Upper lobe of right lung (tissue), 1 donor: Measurements from ENCODE around the gene CDK6. TPM values are rescaled to one million over a fixed set of nuclear protein-coding genes. Genes with fewer than 3 reads are reported as not detected.

Experiments
- ATAC-seq: fragments of 200-7000 bp; cut with Tn5 transposase; one replicate; pipeline ENCODE4 v1.9.1; 2020; ENCODE audit warnings: mild to moderate bottlenecking, moderate library complexity
- DNase-seq: peaks from one replicate; pipeline ENCODE4 v3.0.0-alpha.2; 2020
- H3K27ac ChIP-seq: fragments of 200-600 bp; one replicate; pipeline ENCODE4 v1.8.0; 2022
- H3K27me3 ChIP-seq: fragments of 200-600 bp; one replicate; pipeline ENCODE4 v1.8.0; 2022; ENCODE audit warnings: mild to moderate bottlenecking
- H3K36me3 ChIP-seq: fragments of 200-600 bp; one replicate; pipeline ENCODE4 v1.8.0; 2022
- H3K4me1 ChIP-seq: fragments of 200-600 bp; one replicate; pipeline ENCODE4 v1.8.0; 2022
- H3K4me3 ChIP-seq: fragments of 200-600 bp; one replicate; pipeline ENCODE4 v1.8.0; 2022; ENCODE audit warnings: mild to moderate bottlenecking
- H3K9me3 ChIP-seq: fragments of 200-600 bp; one replicate; pipeline ENCODE4 v1.8.0; 2022
- intact Hi-C: fragments of 100-400 bp; cut with DNase I; formaldehyde crosslinking; loops from one replicate; pipeline ENCODE4 v1.11.0; 2022
- total RNA-seq: library from RNA; stranded (reverse); fragmentation: NEBNext Ultra II Directional; extraction: Animal tissue kit (Norgen Biotek cat#: 25700); gene quantifications from one replicate; pipeline ENCODE4 v1.2.1, GENCODE V29; 2021
- TF ChIP-seq, protein P1 (sequence below): fragments of 200-600 bp; IDR thresholded peaks from one replicate; pipeline ENCODE4 v1.8.0; 2022; ENCODE audit warnings: antibody characterized with exemption
- donor health status: DM: no; HTN: yes; CAD: no; lungs with severe emphysema.

Gene CDK6
- total RNA-seq, 1 donor from 2014 or later, result 22.4 TPM

DNA sequence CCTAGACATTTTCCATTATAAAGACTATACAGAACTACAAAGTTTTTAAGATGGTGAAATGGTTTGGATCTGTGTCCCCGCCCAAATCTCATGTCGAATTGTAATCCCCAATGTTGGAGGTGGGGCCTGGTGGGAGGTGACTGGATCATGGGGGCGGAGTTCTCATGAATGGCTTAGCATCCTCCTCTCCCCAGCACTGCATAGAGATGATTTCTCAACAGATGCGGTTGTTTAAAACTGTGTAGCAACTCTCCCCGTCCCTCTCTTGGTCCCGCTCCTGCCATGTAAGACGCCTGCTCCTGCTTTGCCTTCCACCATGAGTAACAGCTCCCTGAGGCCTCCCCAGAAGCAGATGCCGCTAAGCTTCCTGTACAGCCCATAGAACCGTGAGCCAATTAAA, 247.8 kb downstream of the CDK6 start:
- intact Hi-C loops, result no loop called here
- H3K27ac ChIP-seq, result no peak overlapping the region
- H3K27me3 ChIP-seq, result no peaks in the 10 kb centered on the region
- TF ChIP-seq, protein P1, sequence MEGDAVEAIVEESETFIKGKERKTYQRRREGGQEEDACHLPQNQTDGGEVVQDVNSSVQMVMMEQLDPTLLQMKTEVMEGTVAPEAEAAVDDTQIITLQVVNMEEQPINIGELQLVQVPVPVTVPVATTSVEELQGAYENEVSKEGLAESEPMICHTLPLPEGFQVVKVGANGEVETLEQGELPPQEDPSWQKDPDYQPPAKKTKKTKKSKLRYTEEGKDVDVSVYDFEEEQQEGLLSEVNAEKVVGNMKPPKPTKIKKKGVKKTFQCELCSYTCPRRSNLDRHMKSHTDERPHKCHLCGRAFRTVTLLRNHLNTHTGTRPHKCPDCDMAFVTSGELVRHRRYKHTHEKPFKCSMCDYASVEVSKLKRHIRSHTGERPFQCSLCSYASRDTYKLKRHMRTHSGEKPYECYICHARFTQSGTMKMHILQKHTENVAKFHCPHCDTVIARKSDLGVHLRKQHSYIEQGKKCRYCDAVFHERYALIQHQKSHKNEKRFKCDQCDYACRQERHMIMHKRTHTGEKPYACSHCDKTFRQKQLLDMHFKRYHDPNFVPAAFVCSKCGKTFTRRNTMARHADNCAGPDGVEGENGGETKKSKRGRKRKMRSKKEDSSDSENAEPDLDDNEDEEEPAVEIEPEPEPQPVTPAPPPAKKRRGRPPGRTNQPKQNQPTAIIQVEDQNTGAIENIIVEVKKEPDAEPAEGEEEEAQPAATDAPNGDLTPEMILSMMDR, result no peak
- H3K4me1 ChIP-seq, result peaks cover 25% of the 10 kb centered on the region
- no peaks in the 10 kb centered on the region for H3K36me3 ChIP-seq
- ATAC-seq, result no peak
- no peak for DNase-seq
- H3K9me3 ChIP-seq, result no peaks in the 10 kb centered on the region
- peak overlapping the region; percentile 79 for H3K4me3 ChIP-seq

DNA sequence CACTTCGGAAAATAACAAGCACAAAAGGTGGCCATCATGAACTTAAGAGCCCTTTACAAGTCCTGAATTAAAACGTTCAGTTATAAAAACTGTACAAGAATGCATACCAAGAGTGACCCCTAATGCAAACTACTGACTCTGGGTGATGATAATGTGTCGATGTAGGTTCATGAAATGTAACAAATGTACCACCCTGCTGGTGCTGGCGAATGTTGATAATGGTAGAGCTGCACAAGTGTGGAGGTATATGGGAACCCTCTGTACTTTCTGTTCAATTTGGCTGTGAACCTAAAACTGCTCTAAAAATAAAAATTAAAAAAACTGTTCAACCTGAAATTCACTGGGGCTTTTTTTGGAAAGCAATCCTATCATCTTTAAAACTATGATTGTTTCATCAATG, 249.5 kb downstream of the CDK6 start:
- intact Hi-C loops, result no loop called here
- Histone ChIP-seq H3K4me3 (no peak overlapping the region), H3K36me3 (no peaks in the 10 kb centered on the region), H3K4me1 (peaks cover 25% of the 10 kb centered on the region), H3K27me3 (no peaks in the 10 kb centered on the region), H3K27ac (no peak overlapping the region), H3K9me3 (no peaks in the 10 kb centered on the region)
- no peak for DNase-seq
- no peak for ATAC-seq
- TF ChIP-seq, protein P1, result no peak

DNA sequence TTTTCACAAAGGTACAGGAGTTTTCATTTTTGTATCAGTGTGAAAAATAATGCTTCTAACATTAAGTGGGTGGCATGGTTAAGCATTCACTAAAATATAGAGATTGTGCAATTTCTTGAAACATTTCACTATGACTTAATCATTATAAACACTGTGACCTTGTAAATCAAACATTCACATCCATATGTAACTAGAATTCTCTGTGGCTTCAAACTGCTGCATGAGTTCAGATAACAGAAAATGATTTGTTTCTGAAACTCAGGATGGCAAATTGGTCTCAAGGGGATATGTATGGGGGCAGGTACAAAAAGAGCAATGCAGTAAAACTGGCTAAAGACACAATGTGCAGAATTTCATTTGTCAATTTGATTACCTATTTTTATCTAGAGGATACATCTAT, 250.0 kb downstream of the CDK6 start:
- H3K4me3 ChIP-seq, result no peak overlapping the region
- intact Hi-C loops, result no loop called here
- TF ChIP-seq, protein P1, result no peak
- H3K9me3 ChIP-seq, result no peaks in the 10 kb centered on the region
- H3K27me3 ChIP-seq, result no peaks in the 10 kb centered on the region
- H3K27ac ChIP-seq, result no peak overlapping the region
- H3K36me3 ChIP-seq, result no peaks in the 10 kb centered on the region
- peaks cover 25% of the 10 kb centered on the region for H3K4me1 ChIP-seq
- no peak for DNase-seq
- no peak for ATAC-seq

DNA sequence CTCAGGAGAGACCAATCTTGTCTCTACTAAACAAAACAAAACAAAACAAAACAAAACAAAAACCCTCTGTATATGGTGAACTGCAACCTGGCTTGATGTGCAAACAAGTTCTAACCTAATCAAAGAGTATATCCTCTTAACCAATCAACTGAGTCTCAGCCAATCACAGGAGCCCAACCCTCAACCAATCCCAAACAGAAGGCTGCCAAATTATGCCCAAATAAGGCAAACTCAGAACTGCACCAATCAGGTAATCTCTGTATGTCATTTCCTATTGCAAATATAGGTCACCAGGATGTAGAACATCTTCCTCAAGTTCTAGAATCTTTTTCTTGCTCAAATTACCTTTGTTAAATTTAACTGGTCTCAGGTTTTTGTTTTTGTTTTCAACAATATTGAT, 251.4 kb downstream of the CDK6 start:
- no peak for DNase-seq
- Histone ChIP-seq H3K27me3 (no peaks in the 10 kb centered on the region), H3K27ac (no peak overlapping the region), H3K9me3 (no peaks in the 10 kb centered on the region), H3K4me1 (peaks cover 18% of the 10 kb centered on the region), H3K4me3 (no peak overlapping the region), H3K36me3 (peaks cover 12% of the 10 kb centered on the region)
- intact Hi-C loops, result no loop called here
- TF ChIP-seq, protein P1, result no peak
- ATAC-seq, result no peak

DNA sequence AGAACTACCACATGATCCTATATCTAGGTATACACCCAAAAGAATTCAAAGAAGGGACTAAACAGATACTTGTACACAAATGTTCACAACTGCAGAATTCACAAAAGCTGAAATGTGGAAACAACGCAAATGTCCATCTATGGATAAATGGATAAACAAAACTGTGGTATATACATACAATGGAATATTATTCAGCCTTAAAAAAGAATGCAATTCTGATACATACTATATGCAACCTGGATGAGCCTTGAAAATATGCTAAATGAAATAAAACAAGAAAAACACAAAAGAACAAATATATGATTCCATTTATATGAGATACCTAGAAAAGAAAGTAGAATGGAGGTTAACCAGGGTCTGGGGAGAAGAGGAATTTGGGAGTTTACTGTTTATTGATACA, 253.4 kb downstream of the CDK6 start:
- H3K9me3 ChIP-seq, result no peaks in the 10 kb centered on the region
- H3K36me3 ChIP-seq, result peaks cover 32% of the 10 kb centered on the region
- DNase-seq (no peak), ATAC-seq (no peak)
- no peaks in the 10 kb centered on the region for H3K27me3 ChIP-seq
- intact Hi-C loops, result no loop called here
- H3K27ac ChIP-seq, result no peak overlapping the region
- peaks cover 5% of the 10 kb centered on the region for H3K4me1 ChIP-seq
- TF ChIP-seq, protein P1, result no peak
- no peak overlapping the region for H3K4me3 ChIP-seq

DNA sequence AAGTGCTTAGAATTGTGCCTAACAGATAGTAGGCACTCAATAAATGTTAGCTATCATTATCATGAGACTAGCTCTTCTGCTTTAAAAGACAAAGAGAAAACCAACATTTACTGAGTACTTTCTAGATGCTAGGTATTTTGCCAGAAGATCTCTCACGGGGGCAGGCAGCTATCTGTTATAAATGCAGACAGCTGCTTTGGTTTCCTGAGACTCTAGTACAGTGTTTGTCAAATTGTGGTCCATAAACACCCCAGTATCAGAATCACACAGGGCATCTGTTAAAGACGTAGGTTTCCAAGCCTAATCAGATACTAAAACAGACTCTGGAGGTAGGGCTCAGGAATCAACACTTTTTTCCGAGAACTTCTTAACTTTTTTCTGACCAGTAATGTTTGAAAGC, 260.1 kb downstream of the CDK6 start:
- H3K27me3 ChIP-seq, result no peaks in the 10 kb centered on the region
- H3K4me1 ChIP-seq, result no peaks in the 10 kb centered on the region
- ATAC-seq (no peak), DNase-seq (no peak)
- TF ChIP-seq, protein P1, result no peak
- H3K27ac ChIP-seq, result no peak overlapping the region
- no peak overlapping the region for H3K4me3 ChIP-seq
- intact Hi-C loops, result no loop called here
- H3K36me3 ChIP-seq, result peaks cover 94% of the 10 kb centered on the region
- H3K9me3 ChIP-seq, result no peaks in the 10 kb centered on the region
